ENCODE measurements around the gene IL19.
"Not testable (repeated sequence)": the region's sequence is repeated elsewhere in the genome, so short reads cannot be mapped to it uniquely, and the experiment has no call there.

Gene IL19

DNA sequence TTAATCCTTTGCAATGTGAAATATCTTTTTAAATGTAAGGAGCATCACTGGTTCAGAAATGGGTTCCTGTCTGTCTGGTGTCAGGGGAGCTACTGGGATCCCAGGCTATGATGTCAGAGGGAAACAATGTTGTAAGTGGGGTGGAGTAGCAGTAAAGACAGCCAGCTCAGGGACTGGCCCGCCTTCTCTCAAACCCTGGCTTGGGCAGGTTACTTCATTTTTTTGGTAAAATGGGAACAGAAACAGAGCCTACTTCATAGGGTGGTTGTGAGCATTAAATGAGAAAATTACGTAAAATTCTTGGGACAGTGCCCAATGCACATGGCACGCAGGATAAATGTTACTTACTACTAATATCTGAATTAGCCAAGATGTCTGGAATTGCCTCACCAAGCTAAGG lies 64.1 kb downstream of the IL19 start:
- no peak for DNase-seq

DNA sequence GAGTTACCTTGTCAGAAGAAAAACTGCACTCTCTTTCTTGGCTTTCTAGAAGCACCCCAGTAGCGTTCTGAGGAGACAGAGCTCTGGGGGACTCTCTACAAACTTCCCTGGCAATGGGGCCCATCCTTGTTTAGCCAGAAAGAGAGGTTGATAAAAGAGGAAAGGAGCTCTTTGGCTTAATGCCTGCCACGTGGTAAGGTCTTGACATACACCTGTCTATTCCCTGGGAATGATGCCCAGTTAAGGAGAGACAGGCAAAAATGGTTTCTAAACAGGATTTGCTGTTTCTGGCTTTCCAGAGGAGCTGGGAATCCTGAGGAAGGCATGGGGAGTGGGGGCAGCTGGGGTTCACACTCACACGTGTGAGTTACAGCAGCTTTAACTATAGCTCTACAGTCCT lies 64.6 kb downstream of the IL19 start:
- no peak for DNase-seq

DNA sequence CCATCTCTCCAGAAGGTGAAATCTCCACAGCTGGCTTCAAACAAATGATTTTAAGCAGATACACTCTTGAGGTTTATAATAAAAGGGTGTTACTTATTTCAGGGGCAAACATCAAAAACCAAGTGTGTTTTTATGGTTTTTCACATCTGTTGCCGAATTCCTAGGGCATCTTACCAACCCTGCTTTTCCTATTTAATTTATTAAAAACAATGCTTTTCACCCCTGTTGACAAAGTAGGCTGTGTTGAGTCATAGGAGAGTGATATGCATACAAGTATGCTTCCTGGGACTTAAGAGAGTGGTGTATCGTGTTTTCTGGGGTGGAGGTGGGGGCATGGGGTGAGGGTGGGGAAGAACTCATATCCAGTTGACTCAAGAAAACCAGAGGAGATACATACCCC lies 65.5 kb downstream of the IL19 start:
- DNase-seq, result no peak

DNA sequence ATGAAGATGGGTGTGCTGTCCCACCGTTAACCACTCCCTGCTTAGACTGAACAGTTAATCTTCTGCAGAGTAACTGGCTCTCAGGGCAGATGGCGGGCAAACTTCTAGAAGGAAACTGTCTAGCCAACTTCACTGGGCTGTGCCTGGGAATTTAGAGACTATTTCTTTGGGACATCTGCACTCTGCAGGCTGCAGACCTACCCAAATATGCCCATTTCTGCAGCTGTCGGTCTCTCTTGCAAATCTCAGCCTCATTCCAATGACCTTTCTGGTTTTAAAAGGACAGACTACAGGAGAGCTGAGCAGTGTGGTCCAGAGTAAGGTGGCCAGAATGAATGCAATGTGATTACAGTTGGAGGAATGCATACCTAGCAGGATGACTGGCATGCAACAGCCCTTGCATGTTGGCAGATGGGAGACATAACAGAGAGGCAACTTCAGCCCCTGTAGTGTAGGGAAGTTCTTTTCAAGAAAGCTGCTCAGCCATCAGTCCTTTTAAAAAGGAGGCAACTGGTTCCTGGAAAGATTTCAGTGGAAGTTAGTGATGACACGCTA lies 68.5 kb downstream of the IL19 start:
- DNase-seq, result no peak

DNA sequence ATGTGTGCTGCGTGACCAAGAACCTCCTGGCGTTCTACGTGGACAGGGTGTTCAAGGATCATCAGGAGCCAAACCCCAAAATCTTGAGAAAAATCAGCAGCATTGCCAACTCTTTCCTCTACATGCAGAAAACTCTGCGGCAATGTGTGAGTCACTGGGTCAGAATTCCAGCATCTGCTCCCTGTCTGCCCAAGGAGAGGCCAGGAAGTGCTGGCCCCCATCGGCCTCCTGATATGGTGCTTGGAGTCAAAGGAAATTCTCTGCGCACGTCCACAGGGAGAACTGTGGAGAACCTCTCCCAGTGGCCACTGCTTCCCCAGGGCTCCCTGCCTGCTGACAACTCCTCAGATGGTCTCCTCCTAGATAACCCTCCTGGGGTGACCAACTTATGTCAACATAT lies 69.3 kb downstream of the IL19 start:
- DNase-seq, result no peak

DNA sequence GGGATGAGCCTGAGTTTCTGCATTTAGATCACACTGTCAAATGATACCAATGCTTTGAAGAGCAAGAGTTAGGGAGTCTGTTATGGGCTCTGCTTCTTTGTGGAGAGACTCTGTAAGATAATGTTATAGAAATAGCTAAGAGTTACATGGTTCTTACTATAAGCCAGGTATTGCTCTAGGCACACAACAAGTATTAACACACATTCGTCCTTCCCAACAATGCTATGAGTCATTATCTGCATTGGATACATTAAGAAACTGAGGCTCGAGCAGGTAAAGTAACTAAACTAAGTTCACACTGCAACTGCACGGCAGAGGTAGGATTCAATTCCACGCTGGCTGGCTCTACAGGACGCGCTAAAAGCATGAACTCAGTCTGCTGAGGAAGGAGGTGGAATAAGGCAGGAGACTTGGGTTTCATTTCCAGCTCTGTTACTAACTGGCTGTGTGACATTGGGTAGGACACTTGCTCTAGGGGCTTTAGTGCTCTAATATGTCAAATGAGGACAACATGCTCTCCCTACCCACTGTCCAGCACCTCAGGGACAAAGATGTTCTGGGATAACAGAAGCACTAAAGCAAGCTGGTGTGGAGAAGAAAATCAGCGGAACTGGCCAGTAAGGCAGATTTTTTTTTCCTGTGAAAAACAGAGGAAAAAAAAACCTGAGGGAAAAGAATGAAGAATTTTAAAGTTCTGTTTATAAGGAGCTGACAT lies 71.2 kb downstream of the IL19 start:
- DNase-seq, result no peak

DNA sequence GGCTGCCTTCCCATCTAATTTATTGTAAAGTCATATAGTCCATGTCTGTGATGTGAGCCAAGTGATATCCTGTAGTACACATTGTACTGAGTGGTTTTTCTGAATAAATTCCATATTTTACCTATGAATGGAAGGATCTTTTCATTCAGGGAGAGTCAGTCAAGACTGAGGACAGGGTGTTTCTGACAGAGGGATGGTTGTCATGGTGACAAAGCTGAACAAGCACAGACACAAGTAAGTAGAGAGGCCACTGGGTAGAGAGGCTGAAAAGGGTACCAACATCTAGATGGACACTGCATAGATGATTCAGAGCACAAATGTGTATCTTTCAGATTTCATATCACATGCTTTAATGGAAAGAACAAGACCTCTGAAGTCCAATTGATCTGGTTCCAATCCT lies 72.3 kb downstream of the IL19 start:
- DNase-seq, result no peak

DNA sequence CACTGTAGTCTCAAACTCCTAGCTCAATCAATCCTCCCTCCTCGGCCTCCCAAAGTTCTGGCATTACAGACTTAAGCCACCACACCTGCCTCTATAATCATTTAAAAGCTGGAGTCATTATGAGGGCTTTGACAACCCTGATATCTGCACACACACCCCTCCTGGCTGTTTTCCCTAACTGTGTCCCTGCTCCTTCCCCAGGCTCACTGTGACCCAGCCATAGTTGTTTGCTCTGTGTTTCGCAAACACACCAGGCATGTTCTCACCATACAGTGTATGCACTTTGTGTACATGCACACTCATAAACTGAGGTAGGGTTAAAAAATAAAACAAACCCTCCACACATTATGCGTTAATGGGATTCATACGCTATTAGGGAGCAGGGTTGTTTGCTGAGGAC lies 73.1 kb downstream of the IL19 start:
- no peak for DNase-seq

DNA sequence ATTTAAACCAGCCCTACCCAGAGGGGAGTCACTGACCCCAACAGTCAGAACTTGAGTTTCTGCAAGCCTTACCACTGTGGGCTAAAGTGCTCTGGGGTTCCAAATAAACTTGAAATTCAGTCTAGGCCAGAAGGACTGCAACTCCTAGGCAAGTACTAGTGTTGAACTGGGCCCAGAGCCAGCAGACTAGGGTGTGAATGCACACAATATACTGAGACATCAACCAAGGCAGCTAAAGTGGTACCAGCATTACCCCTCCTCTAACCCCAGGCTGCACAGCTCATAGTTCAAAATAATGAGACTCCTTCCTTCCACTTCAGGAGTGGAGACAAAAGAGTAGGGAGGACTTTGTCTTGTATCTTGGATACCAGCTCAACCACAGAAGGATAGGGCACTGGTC lies 75.9 kb downstream of the IL19 start:
- DNase-seq, result no peak

DNA sequence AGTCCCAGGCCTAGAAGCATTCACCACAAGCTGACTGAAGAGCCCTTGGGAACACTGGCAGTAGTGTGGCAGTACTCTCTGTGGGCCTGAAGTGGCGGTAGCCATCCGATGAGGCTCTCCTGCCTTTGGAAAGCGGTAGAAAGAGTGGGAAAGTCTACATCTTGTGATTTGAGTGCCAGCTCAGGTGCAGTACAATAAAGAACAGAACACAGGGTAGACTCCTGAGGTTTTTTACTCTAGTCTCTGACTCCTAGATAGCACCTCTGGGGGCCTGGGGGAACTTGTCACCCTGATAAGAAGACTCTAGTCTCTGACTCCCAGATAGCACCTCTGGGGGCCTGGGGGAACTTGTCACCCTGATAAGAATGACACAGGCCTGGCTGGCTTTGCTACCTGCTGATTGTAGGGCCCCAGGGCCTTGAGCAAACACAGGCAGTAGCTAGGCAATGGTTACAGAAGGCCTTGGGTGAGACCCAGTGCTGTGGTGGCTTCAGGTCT lies 76.8 kb downstream of the IL19 start:
- no peak for DNase-seq

DNA sequence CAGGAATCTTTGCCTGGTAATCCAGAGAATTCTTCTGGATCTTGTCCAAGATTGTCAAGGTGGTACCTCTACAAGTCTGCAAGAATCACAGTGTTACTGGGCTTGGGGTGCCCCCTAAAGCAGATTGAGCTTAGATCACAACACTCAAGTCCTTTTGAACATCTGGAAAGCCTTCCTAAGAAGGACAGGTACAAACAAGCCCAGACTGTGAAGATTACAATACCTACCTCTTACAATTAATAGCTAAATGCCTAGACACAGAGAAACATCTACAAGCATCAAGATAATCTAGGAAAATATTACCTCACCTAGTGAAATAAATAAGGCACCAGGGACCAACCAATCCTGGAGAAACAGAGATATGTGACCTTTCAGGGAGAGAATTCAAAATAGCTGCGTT lies 77.4 kb downstream of the IL19 start:
- DNase-seq, result no peak

DNA sequence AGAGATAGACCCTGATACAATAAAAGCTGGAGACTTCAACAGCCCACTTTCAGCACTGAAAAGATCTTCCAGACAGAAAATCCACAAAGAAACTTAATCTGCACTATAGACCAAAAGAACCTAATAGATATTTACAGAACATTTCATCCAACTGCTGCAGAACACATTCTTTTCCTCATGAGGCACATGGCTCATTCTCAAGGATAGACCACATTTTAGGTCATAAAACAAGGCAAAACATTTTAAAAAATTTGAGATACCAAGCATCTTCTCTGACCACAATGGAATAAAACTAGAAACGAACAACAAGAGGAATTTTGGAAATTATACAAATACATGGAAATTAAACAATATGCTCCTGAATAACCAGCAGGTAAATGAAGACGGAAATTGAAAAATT lies 79.8 kb downstream of the IL19 start:
- DNase-seq, result no peak

DNA sequence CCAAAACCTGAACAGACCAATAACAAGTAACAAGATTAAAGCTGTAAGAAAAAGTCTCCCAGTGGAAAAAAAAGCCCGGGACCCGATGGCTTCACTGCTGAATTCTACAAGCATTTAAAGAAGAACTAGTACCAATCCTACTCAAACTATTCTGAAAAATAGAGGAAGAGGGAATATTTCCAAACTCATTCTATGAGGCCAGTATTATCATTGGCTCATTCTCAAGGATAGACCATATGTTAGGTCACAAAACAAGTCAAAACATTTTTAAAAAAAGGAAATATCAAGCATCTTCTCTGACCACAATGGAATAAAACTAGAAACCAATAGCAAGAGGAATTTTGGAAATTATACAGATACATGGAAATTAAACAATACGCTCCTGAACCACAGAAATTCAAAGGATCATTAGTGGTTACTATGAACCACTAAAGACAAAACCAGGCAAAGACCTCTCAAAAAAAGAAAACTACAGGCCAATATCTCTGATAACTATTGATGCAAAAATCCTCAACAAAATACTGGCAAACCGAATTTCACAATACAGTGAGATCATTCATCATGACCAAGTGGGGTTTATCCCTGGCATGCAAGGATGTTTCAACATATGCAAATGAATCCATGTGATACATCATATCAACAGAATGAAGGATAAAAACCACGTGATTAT lies 80.9 kb downstream of the IL19 start:
- no peak for DNase-seq

DNA sequence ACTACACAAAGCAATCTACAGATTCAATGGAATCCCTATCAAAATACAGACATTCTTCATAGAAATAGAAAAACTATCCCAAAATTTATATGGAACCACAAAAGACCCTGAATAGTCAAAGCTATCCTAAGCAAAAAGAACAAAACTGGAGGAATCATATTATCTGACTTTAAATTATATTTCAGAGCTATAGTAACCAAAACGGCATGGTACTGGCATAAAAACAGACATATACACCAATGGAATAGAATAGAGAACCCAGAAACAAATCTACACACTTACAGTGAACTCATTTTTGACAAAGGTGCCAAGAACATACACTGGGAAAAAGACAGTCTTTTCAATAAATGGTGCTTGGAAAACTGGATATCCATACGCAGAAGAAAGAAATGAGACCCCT lies 82.1 kb downstream of the IL19 start:
- DNase-seq, result not testable (repeated sequence)

DNA sequence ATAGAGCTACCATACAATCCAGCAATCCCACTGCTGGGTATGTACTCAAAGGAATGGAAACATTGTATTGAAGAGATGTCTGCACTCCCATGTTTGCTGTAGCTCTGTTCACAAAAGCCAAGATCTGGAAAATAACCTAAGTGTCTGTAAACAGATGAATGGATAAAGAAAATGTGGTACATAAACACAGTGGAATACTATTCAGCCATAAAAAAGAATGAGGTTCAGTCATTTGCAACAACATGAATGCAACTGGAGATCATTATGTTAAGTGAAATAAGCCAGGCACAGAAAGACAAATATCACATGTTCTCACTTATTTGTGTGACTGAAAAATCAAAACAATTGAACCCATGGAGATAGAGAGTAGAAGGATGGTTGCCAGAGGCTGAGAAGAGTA lies 83.1 kb downstream of the IL19 start:
- DNase-seq, result not testable (repeated sequence)

DNA sequence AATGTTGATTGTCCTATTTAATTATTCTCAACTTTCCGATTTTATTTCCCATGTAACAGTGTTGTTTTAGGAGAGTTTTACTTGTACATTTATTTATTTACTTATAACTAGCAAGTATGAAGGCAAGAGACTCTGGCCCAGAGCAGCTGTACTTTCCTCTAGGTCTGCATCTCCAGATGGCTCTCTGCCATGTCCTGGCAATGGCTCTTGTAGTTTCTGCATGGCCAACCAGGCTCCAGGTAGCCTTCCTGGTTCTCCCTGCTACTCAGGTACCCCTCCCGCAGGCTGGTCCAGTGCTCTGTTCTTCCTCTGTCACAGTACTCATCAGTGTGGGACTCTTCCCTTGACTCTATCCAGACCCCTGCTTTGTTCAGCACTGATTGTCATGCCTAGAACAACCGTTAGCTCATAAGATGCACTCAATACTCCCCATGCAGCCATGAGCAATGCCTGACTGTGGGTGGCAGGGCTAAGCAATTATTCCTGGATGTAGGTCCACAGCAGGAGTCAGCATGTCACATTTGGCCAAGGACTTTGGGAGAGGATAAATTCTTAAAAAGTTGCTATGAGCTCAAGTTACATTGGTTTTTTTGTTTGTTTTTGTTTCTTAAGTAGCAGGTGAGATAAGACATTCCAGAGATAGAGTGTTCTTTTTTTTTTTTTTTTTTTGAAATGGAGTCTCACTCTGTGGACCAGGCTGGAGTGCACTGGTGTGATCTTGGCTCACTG lies 84.0 kb downstream of the IL19 start:
- no peak for DNase-seq

DNA sequence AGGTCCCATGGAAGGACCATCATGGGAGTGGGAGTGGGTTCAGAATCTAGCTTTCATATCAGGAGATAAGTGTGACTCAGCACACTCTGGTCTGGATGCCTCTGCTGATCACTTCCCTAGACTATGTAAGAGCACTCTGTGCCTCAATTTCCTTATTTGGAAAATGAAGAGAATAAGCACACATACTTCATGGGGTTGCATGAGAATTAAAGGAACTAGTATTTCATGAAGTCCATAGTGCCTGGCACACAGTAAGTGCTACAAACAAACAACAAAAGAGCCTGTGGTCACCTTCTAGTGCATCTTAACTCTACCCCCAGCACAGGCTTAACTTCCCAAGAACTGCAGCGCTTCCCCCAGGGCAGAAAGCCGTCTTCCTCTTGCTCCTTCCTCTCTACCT lies 85.3 kb downstream of the IL19 start:
- no peak for DNase-seq

DNA sequence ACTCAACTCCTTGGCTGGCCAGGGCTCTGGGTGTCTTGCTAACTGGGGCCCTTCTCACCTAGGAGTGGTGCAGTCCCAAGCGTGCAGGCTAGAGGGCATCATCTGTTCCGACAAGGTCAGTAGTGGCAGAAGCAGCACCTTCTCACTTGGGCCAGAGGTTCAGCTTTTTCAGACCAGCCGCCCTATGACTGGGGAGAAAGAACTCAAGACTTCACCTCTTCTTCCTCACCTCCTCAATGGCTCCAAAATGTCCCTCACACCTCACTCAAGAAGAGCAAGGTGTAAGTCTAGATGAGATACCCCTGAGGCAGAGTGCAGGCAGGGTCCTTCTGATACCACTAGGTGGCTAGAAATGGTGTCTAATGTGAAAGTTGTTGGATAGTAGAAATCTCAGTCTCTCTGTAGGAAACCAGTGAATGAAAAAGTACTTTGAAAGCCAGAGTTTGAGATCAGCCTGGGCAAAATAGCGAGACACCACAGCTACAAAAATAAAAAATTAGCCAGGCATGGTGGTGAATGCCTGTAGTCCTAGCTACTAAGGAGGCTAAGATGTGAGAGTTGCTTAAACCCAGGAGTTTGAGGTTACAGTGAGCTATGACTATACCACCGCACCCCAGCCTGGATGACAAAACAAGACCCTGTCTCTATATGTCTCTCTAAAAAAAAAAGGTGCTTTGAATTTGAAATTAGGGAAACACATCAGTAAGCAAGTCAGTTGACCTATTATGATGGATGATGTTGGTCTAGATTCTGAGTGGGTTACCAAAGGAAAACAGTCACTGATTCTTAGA lies 86.3 kb downstream of the IL19 start:
- DNase-seq, result no peak

DNA sequence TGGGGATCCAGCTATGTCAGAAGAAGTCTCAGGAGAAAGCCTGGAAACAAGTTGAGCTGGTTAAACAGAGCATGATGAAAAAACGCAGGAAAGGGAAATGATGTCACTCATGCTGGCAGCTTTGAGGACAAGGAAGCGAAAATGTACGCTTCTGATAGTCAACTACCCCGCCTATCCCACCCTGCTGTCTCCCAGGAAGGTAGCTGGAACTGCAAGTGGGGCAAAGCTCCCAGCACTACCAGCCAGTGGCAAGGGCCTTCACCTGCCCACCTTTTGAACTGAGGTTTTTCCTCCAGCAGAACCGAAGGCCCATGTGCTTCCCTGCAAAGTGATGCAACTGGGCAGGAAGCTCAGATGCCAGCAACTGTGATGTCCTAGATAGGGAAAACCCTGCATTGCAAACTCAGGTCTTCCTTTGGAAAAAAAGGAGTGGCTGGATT lies 88.5 kb downstream of the IL19 start:
- DNase-seq, result peak; percentile 17

DNA sequence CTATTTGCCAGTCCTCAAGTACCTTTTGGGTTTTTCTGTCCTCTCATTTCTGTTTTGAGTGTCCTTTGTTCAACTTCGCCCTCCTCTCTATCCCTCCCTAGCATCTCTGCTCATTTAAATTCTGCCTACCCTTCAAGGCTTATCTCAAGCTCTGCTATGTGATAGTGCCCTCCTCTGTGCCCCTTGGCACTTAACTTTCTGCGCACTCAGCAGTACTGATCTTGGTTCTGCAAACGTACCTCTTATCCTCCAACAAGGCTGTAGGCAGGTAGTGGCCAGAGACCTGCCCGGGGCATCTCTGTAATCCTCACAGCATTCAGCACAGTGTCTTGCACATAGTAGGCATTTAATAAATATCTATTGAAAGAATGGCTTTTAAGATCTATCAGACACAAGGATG lies 89.6 kb downstream of the IL19 start:
- no peak for DNase-seq

DNA sequence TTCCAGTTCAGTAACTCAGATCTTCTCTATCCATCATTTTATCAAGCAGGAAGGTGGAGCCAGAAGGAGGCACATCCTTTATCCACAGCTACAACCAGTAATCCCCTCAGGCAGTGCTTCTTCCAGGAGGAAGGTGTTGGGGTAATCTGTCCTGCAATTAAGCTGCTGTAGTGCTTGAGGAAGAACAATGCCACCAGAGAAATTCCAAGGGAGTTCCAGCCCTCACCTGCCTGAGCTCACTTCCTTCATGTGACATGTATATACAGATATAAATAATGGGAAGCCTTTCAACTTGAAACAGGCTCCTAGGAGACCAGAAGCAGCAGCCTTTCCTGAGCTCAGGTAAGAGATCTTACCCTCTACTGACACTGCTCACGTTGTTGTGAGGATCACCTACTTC lies 92.7 kb downstream of the IL19 start:
- DNase-seq, result no peak

DNA sequence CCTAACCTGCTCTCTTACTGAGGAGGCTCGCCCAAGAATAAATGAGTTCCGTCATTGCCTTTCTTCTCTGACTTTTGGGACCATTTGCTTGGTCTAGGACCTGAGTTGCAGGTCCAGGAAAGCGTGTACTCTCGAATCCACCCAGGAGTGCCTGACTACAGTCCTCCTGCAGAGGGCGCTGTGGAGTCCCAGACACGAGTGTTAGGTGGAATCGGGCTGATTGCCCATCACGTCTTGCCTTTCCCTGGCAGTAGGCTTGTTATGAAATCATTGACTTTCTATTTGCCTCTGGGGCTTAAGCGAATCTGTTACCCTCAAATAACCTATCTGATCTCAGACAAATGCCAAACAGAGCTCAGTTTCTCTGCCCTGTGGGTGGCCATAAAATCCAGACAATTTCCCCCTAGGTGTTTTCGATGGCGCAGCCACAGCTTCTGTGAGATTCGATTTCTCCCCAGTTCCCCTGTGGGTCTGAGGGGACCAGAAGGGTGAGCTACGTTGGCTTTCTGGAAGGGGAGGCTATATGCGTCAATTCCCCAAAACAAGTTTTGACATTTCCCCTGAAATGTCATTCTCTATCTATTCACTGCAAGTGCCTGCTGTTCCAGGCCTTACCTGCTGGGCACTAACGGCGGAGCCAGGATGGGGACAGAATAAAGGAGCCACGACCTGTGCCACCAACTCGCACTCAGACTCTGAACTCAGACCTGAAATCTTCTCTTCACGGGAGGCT lies 94.5 kb downstream of the IL19 start, which contains the start of gene IL20:
Gene IL20, plus strand, starts transcription at position 685 of the 733 bp plus-strand sequence. CDS start 230 bp downstream, outside the sequence.
- peak; percentile 73 for DNase-seq

Data from central memory CD4-positive, alpha-beta T cell (primary cell).